Stimulated activated CD4-positive, alpha-beta T cell treated with anti-CD3 and anti-CD28 coated beads, Interleukin-15, amount 100 ng/mL, for 48 hours (primary cell): Measurements from ENCODE around the gene PCNA.

Experiments
- DNase-seq, 2 donors: peaks; one replicate each; pipeline ENCODE4 v3.0.0-alpha.2; 2020; ENCODE audit warnings: low read depth in 2 of 2

Gene PCNA

GRCh38 chr20:5119435-5120184 is at the start of gene PCNA:
PCNA (minus strand) TSS chr20:5119958; CDS start chr20:5119798, 160 bp downstream.
- DNase-seq = peak; percentile 96 to 97

GRCh38 chr20:5168651-5169396 is 49.1 kb upstream of the PCNA start:
- DNase-seq = no peak

- DNase-seq = no peak
These were observed 45.2 kb upstream of the PCNA start for GRCh38 chr20:5164645-5165625.

GRCh38 chr20:5161536-5162164 is 41.9 kb upstream of the PCNA start:
- DNase-seq = no peak

GRCh38 chr20:5160882-5161281 is 41.1 kb upstream of the PCNA start:
- no peak for DNase-seq

- no peak for DNase-seq
These were observed 40.2 kb upstream of the PCNA start for GRCh38 chr20:5159928-5160327.

GRCh38 chr20:5156675-5157448 is 37.1 kb upstream of the PCNA start:
- DNase-seq = no peak

GRCh38 chr20:5155404-5155803 is 35.6 kb upstream of the PCNA start:
- no peak for DNase-seq

GRCh38 chr20:5154543-5154925 is 34.8 kb upstream of the PCNA start:
- DNase-seq = no peak

- no peak for DNase-seq
These were observed 34.1 kb upstream of the PCNA start for GRCh38 chr20:5153612-5154542.

GRCh38 chr20:5153152-5153467 is 33.4 kb upstream of the PCNA start:
- DNase-seq = no peak

GRCh38 chr20:5150226-5151076 is 30.7 kb upstream of the PCNA start:
- no peak for DNase-seq

- DNase-seq = no peak
These were observed 30.1 kb upstream of the PCNA start for GRCh38 chr20:5149892-5150225.

GRCh38 chr20:5148581-5148980 is 28.8 kb upstream of the PCNA start:
- no peak for DNase-seq

GRCh38 chr20:5146871-5147592 is 27.3 kb upstream of the PCNA start:
- DNase-seq = no peak

GRCh38 chr20:5146099-5146668 is 26.4 kb upstream of the PCNA start:
- no peak for DNase-seq

GRCh38 chr20:5145365-5146098 is 25.8 kb upstream of the PCNA start:
- no peak for DNase-seq
